NCI-H82 (cell line): ENCODE data around the gene HERC2.
"Not testable (repeated sequence)": the region's sequence is repeated elsewhere in the genome, so short reads cannot be mapped to it uniquely, and the experiment has no call there.

Experiments
- DNase-seq: peaks from one replicate; lab custom pipeline; 2025; lab: John Stamatoyannopoulos, UW

The HERC2 gene

GRCh38 chr15:28322129-28322588 is at the start of gene HERC2:
HERC2 (minus strand) TSS chr15:28322179; CDS start chr15:28321433, 746 bp downstream.
- DNase-seq: not testable (repeated sequence)

GRCh38 chr15:28365502-28365901 is 43.5 kb upstream of the HERC2 start:
- not testable (repeated sequence) for DNase-seq

- not testable (repeated sequence) for DNase-seq
Observed at GRCh38 chr15:28357984-28358383, 36.0 kb upstream of the HERC2 start, which contains the start of gene GOLGA6L24. GOLGA6L24 (minus strand) TSS chr15:28358084; CDS start chr15:28358023, 61 bp downstream.

- not testable (repeated sequence) for DNase-seq
Observed at GRCh38 chr15:28321358-28322078, 461 bp downstream of the HERC2 start.

GRCh38 chr15:28319725-28320124 is 2.3 kb downstream of the HERC2 start:
- DNase-seq: not testable (repeated sequence)

- not testable (repeated sequence) for DNase-seq
Observed at GRCh38 chr15:28318828-28319227, 3.2 kb downstream of the HERC2 start.

GRCh38 chr15:28318122-28318521 is 3.9 kb downstream of the HERC2 start:
- not testable (repeated sequence) for DNase-seq

- not testable (repeated sequence) for DNase-seq
Observed at GRCh38 chr15:28316958-28317357, 5.0 kb downstream of the HERC2 start.

- DNase-seq: not testable (repeated sequence)
Observed at GRCh38 chr15:28310454-28310853, 11.5 kb downstream of the HERC2 start.

- not testable (repeated sequence) for DNase-seq
Observed at GRCh38 chr15:28308718-28309117, 13.3 kb downstream of the HERC2 start.

- not testable (repeated sequence) for DNase-seq
Observed at GRCh38 chr15:28305700-28306099, 16.3 kb downstream of the HERC2 start.

- not testable (repeated sequence) for DNase-seq
Observed at GRCh38 chr15:28297434-28297833, 24.5 kb downstream of the HERC2 start.

GRCh38 chr15:28296814-28297213 is 25.2 kb downstream of the HERC2 start:
- DNase-seq: not testable (repeated sequence)

- not testable (repeated sequence) for DNase-seq
Observed at GRCh38 chr15:28295009-28295563, 26.9 kb downstream of the HERC2 start.

GRCh38 chr15:28294560-28294959 is 27.4 kb downstream of the HERC2 start:
- DNase-seq: not testable (repeated sequence)

- no peak for DNase-seq
Observed at GRCh38 chr15:28289694-28290463, 32.1 kb downstream of the HERC2 start.

- DNase-seq: not testable (repeated sequence)
Observed at GRCh38 chr15:28288830-28289693, 32.9 kb downstream of the HERC2 start.

- not testable (repeated sequence) for DNase-seq
Observed at GRCh38 chr15:28286659-28287058, 35.3 kb downstream of the HERC2 start.

- DNase-seq: no peak
Observed at GRCh38 chr15:28286031-28286430, 35.9 kb downstream of the HERC2 start.

- no peak for DNase-seq
Observed at GRCh38 chr15:28281876-28282275, 40.1 kb downstream of the HERC2 start.

GRCh38 chr15:28274635-28275034 is 47.3 kb downstream of the HERC2 start:
- no peak for DNase-seq
